Measurements from ENCODE around the gene DSG3.

DSG3 gene

DNA sequence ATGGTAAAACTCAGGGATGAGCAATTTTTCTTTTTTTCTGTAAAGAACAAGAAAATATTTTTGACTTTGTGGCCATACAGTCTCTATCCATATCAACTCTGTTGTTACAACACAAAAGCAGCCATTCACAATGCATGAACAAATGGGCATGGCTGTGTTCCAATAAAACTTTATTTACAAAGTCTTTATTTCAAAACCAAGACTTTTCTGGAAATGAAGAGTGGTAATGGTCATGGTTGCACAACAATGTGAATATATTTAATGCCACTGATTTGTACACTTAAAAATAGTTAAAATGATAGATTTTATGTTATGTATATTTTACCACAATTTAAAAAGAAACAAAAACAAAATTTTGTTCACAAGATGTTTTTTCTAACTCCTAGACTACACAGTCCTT is 1.6 kb upstream of the DSG3 start:
- H3K36me3 ChIP-seq (replicated peaks; ENCODE audit: low read depth, low read length), result no peaks in the 10 kb centered on the region
- H3K79me2 ChIP-seq (ENCODE audit: low read length), result no peaks in the 10 kb centered on the region
- TF ChIP-seq EZH2phosphoT487 (IDR thresholded peaks at IDR 0.05; ENCODE audit: low read depth) (no peak), CTCF (IDR thresholded peaks at IDR 0.05; ENCODE audit: low read depth, low read length) (no peak)
- no peak overlapping the region for H3K4me2 ChIP-seq (ENCODE audit: low read length)
- H3K4me3 ChIP-seq (ENCODE audit: low read length), result no peak overlapping the region
- no peak overlapping the region for H3K9ac ChIP-seq (ENCODE audit: low read length)
- H3K27ac ChIP-seq (ENCODE audit: low read length), result no peak overlapping the region
- H3K9me3 ChIP-seq (ENCODE audit: insufficient read depth, low read length), result no peaks in the 10 kb centered on the region
- no peaks in the 10 kb centered on the region for H3K4me1 ChIP-seq (ENCODE audit: low read length)
- H2AFZ ChIP-seq (ENCODE audit: low read depth, low read length), result no peak overlapping the region
- H4K20me1 ChIP-seq (ENCODE audit: insufficient read depth, low read length), result no peaks in the 10 kb centered on the region
- H3K27me3 ChIP-seq (ENCODE audit: low read depth, low read length), result no peaks in the 10 kb centered on the region

DNA sequence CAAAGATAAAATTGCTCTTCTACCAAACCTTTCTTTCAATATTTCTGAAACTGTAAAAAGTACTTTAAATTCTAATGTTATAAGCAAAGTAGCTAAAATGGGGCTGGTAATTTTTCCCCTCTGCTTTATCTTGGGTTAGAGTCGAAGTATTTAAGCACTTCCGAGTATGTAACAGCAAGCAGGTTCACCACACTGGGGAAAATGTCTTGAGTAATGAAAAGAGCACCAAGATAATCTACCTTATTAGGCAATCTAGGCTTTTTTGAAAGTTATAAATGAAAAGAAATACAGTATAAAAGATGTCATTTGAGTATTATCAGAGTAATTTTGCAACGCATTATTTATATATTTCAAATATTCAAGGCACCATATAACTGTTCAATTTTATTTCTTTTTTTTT is 687 bp upstream of the DSG3 start:
- no peak for TF ChIP-seq EZH2phosphoT487 (IDR thresholded peaks at IDR 0.05; ENCODE audit: low read depth)

GRCh38 chr18:31450409-31450808 is 2.9 kb downstream of the DSG3 start:
- H3K27me3 ChIP-seq (ENCODE audit: low read depth, low read length), result no peaks in the 10 kb centered on the region
- no peak overlapping the region for H2AFZ ChIP-seq (ENCODE audit: low read depth, low read length)
- H3K9me3 ChIP-seq (ENCODE audit: insufficient read depth, low read length), result no peaks in the 10 kb centered on the region
- no peak overlapping the region for H3K9ac ChIP-seq (ENCODE audit: low read length)
- H3K4me2 ChIP-seq (ENCODE audit: low read length), result no peak overlapping the region
- no peak overlapping the region for H3K27ac ChIP-seq (ENCODE audit: low read length)
- no peaks in the 10 kb centered on the region for H4K20me1 ChIP-seq (ENCODE audit: insufficient read depth, low read length)
- H3K4me3 ChIP-seq (ENCODE audit: low read length), result no peak overlapping the region
- H3K79me2 ChIP-seq (ENCODE audit: low read length), result no peaks in the 10 kb centered on the region
- H3K36me3 ChIP-seq (replicated peaks; ENCODE audit: low read depth, low read length), result no peaks in the 10 kb centered on the region
- H3K4me1 ChIP-seq (ENCODE audit: low read length), result no peaks in the 10 kb centered on the region
- TF ChIP-seq EZH2phosphoT487 (IDR thresholded peaks at IDR 0.05; ENCODE audit: low read depth), result no peak
- TF ChIP-seq CTCF (IDR thresholded peaks at IDR 0.05; ENCODE audit: low read depth, low read length), result no peak

More for the DNA sequence above, 687 bp upstream of the DSG3 start:
- H3K36me3 ChIP-seq (replicated peaks; ENCODE audit: low read depth, low read length), result no peaks in the 10 kb centered on the region
- H3K27ac ChIP-seq (ENCODE audit: low read length), result no peak overlapping the region
- H3K4me2 ChIP-seq (ENCODE audit: low read length), result no peak overlapping the region
- H3K4me1 ChIP-seq (ENCODE audit: low read length), result no peaks in the 10 kb centered on the region
- no peaks in the 10 kb centered on the region for H3K9me3 ChIP-seq (ENCODE audit: insufficient read depth, low read length)
- H3K79me2 ChIP-seq (ENCODE audit: low read length), result no peaks in the 10 kb centered on the region
- H2AFZ ChIP-seq (ENCODE audit: low read depth, low read length), result no peak overlapping the region
- no peak overlapping the region for H3K4me3 ChIP-seq (ENCODE audit: low read length)
- no peaks in the 10 kb centered on the region for H4K20me1 ChIP-seq (ENCODE audit: insufficient read depth, low read length)
- no peak overlapping the region for H3K9ac ChIP-seq (ENCODE audit: low read length)
- no peaks in the 10 kb centered on the region for H3K27me3 ChIP-seq (ENCODE audit: low read depth, low read length)

GRCh38 chr18:31451625-31452024 is 4.1 kb downstream of the DSG3 start:
- H3K27ac ChIP-seq (ENCODE audit: low read length), result no peak overlapping the region
- H3K9ac ChIP-seq (ENCODE audit: low read length), result no peak overlapping the region
- H2AFZ ChIP-seq (ENCODE audit: low read depth, low read length), result no peak overlapping the region
- no peak overlapping the region for H3K4me3 ChIP-seq (ENCODE audit: low read length)
- no peaks in the 10 kb centered on the region for H3K27me3 ChIP-seq (ENCODE audit: low read depth, low read length)
- no peak overlapping the region for H3K4me2 ChIP-seq (ENCODE audit: low read length)
- H3K79me2 ChIP-seq (ENCODE audit: low read length), result no peaks in the 10 kb centered on the region
- no peaks in the 10 kb centered on the region for H3K4me1 ChIP-seq (ENCODE audit: low read length)
- no peak for TF ChIP-seq CTCF (IDR thresholded peaks at IDR 0.05; ENCODE audit: low read depth, low read length)
- no peak for TF ChIP-seq EZH2phosphoT487 (IDR thresholded peaks at IDR 0.05; ENCODE audit: low read depth)
- no peaks in the 10 kb centered on the region for H4K20me1 ChIP-seq (ENCODE audit: insufficient read depth, low read length)
- no peaks in the 10 kb centered on the region for H3K36me3 ChIP-seq (replicated peaks; ENCODE audit: low read depth, low read length)
- H3K9me3 ChIP-seq (ENCODE audit: insufficient read depth, low read length), result no peaks in the 10 kb centered on the region

All from OCI-LY3 (cell line).